ENCODE measurements around the gene FUT1. TPM values are rescaled to one million over a fixed set of nuclear protein-coding genes. Genes with fewer than 3 reads are reported as not detected.
A peak's percentile ranks its signal among the peaks of the same experiment; 100 is the strongest.

FUT1 gene
- total and polyA plus RNA-seq, 10 of the 15 experiments (the other 5 are each of a cell fraction or from before 2014, with no cell fraction given) = 0.01 TPM; not detected in 9

- DNase-seq (ENCODE audit: low read depth, low spot score) (no peak), FAIRE-seq (no peak), ATAC-seq (no peak)
- no peaks in the 10 kb centered on the region; a peak in 1 of 4 replicates for H3K36me3 ChIP-seq (ENCODE audit: control insufficient read depth in 2 of 2, insufficient read depth in 2 of 2, low read length in 1 of 2)
- ChIA-PET RAD21 (ENCODE audit: unreplicated experiment) (interaction anchor here (4.1 kb wide), 1 partner anchor 45 kb away, joined by 72 read pairs; no protein-coding TSS in a partner anchor), SMC1A (ENCODE audit: uncharacterized antibody, unreplicated experiment) (no interaction called here), POLR2A (interaction anchor here (1.8 kb wide), 1 partner anchor 16 kb away, joined by 4 read pairs; no protein-coding TSS in a partner anchor), CTCF (interaction anchor here (0.9 to 26.1 kb wide), 2 partner anchors 34 to 46 kb away, joined by 3 to 520 read pairs; partner anchors contain the start of gene HSD17B14)
- intact Hi-C loops (cut with micrococcal nuclease; ENCODE audit: unreplicated experiment) (no loop called here), in situ Hi-C loops (cut with MboI) (loop anchor here (5.0 kb wide), 2 partner anchors 40 to 175 kb away; partner anchors contain the start of gene HSD17B14)
- WGBS (ENCODE audit: insufficient coverage, insufficient replicate concordance, low lambda C conversion rate, missing lambda C conversion rate) = 57% methylated on average over 7 of the region's 7 CpGs
- H3K27me3 ChIP-seq (replicated peaks in 1 of 2; ENCODE audit: control insufficient read depth in 2 of 2, insufficient read depth in 2 of 2, low read length in 1 of 2) = no peaks in the 10 kb centered on the region
- H3K9ac ChIP-seq (ENCODE audit: control insufficient read depth, insufficient read depth, low read length) = no peak overlapping the region
- TSS peak; percentile 54 for BruUV-seq (replicated peaks)
- H3K4me3 ChIP-seq = no peak overlapping the region
- H4K20me1 ChIP-seq (ENCODE audit: control insufficient read depth, insufficient read depth) = no peaks in the 10 kb centered on the region
- no peaks in the 10 kb centered on the region for H3K9me3 ChIP-seq (replicated peaks; ENCODE audit: control insufficient read depth, insufficient read depth, low read length)
- peaks cover 6% of the 10 kb centered on the region for H3K4me1 ChIP-seq (ENCODE audit: control insufficient read depth, insufficient read depth, low read length)
- H2AFZ ChIP-seq (ENCODE audit: control insufficient read depth, low read depth, low read length) = no peak overlapping the region
- no peak overlapping the region for H3K27ac ChIP-seq (ENCODE audit: control insufficient read depth, insufficient read depth)
- H3K4me2 ChIP-seq (ENCODE audit: control insufficient read depth, insufficient read depth) = no peak overlapping the region
- H3K79me2 ChIP-seq (ENCODE audit: control insufficient read depth, insufficient read depth, low read length) = no peaks in the 10 kb centered on the region
- TF ChIP-seq CHD4 (IDR thresholded peaks at IDR 0.05) (no peak), EP300 (IDR thresholded peaks at IDR 0.05; ENCODE audit: borderline replicate concordance in 1 of 2, control insufficient read depth in 1 of 2, low read depth in 2 of 2, low read length in 2 of 2) (no peak), FOXK2 (IDR thresholded peaks at IDR 0.05) (no peak), PAX5 (IDR thresholded peaks at IDR 0.05; ENCODE audit: borderline replicate concordance, low read depth, low read length) (no peak), ZBTB33 (IDR thresholded peaks at IDR 0.05) (no peak), BACH1 (IDR thresholded peaks at IDR 0.05; ENCODE audit: borderline replicate concordance) (no peak), IRF5 (IDR thresholded peaks at IDR 0.05; ENCODE audit: borderline replicate concordance) (no peak), E2F4 (IDR thresholded peaks at IDR 0.05; ENCODE audit: low read depth, low read length) (no peak), USF2 (IDR thresholded peaks at IDR 0.05; ENCODE audit: borderline replicate concordance, low read depth, low read length) (no peak), SIX5 (IDR thresholded peaks at IDR 0.05; ENCODE audit: low read depth, low read length, severe bottlenecking) (no peak), PKNOX1 (IDR thresholded peaks at IDR 0.05) (no peak), YBX1 (IDR thresholded peaks at IDR 0.05) (no peak), USF1 (IDR thresholded peaks at IDR 0.05; ENCODE audit: borderline replicate concordance, extremely low read length, insufficient read depth, low read depth, low read length) (no peak), RB1 (IDR thresholded peaks at IDR 0.05; ENCODE audit: borderline replicate concordance) (no peak), PAX8 (IDR thresholded peaks at IDR 0.05) (no peak), SMARCA5 (IDR thresholded peaks at IDR 0.05) (no peak), SIN3A (IDR thresholded peaks at IDR 0.05; ENCODE audit: low read depth, low read length) (no peak), KAT2A (conservative IDR thresholded peaks at IDR 0.05; ENCODE audit: control insufficient read depth, low read depth, low read length) (no peak)
Measured at GRCh38 chr19:48797103-48797502, 44.7 kb upstream of the FUT1 start.

All from GM12878 (cell line).